Heart right ventricle (tissue), 16 donors: Measurements from ENCODE around the gene CLBA1. TPM values are rescaled to one million over a fixed set of nuclear protein-coding genes. Genes with fewer than 3 reads are reported as not detected.
"Not testable (repeated sequence)": the region's sequence is repeated elsewhere in the genome, so short reads cannot be mapped to it uniquely, and the experiment has no call there.

Experiments used
- ATAC-seq, 8 donors: fragments of 200-7000 bp; cut with Tn5 transposase; one replicate each; pipeline ENCODE4 v1.9.1; 2020; ENCODE audit warnings: mild to moderate bottlenecking in 8 of 8, moderate library complexity in 8 of 8, moderate number of reproducible peaks in 1 of 8
- DNase-seq, 2 donors: peaks; one replicate each; pipeline ENCODE4 v3.0.0-alpha.2; 2020
- H3K27ac ChIP-seq, 10 donors: fragments of 200-600 bp; sonication (generic) in 2 of 10; one replicate each; pipeline versions ENCODE4 v1.5.0 to v1.8.0; 2020 to 2022; ENCODE audit warnings: mild to moderate bottlenecking in 3 of 10
- H3K27me3 ChIP-seq, 7 donors: fragments of 200-600 bp; one replicate each; pipeline ENCODE4 v1.8.0; 2021 to 2022; ENCODE audit warnings: mild to moderate bottlenecking in 2 of 7
- H3K36me3 ChIP-seq, 9 donors: fragments of 200-600 bp; sonication (generic) in 1 of 9; one replicate each; pipeline versions ENCODE4 v1.5.0 to v1.8.0; 2020 to 2022; ENCODE audit warnings: mild to moderate bottlenecking in 2 of 9
- H3K4me1 ChIP-seq, 9 donors: fragments of 200-600 bp; sonication (generic) in 1 of 9; one replicate each; pipeline versions ENCODE4 v1.5.0 to v1.8.0; 2020 to 2022; ENCODE audit warnings: mild to moderate bottlenecking in 4 of 9
- H3K4me3 ChIP-seq, 10 donors: fragments of 200-600 bp; sonication (generic) in 2 of 10; one replicate each; pipeline versions ENCODE4 v1.5.0 to v1.8.0; 2020 to 2022; ENCODE audit warnings: mild to moderate bottlenecking in 7 of 10, moderate library complexity in 2 of 10
- H3K9me3 ChIP-seq, 11 donors: fragments of 200-600 bp in 10 of 11; sonication (generic) in 2 of 11; one replicate each; pipeline versions ENCODE4 v1.5.0 to v1.8.0; 2013 to 2022; ENCODE audit warnings: mild to moderate bottlenecking in 2 of 11, control low read depth in 1 of 11, moderate library complexity in 1 of 11
- WGBS, 2 donors: extraction: QIAGEN DNeasy Blood & Tissue Kit; methylation state at CpG; one replicate each; pipeline ENCODE4 v1.1.7; 2013; ENCODE audit warnings: inconsistent platforms in 1 of 2; 5-methylcytosine and 5-hydroxymethylcytosine counted together
- intact Hi-C, 10 donors: fragments of 100-400 bp; cut with DNase I; formaldehyde crosslinking; loops; one replicate each; pipeline versions ENCODE4 v1.11.1 to v1.14.2; 2022
- polyA plus RNA-seq, 2 donors: library from polyadenylated mRNA; stranded (reverse); fragments of 200-250 nt; gene quantifications; one replicate each; pipeline ENCODE4 v1.2.3, GENCODE V29; 2013
- total RNA-seq, 10 donors: library from RNA; stranded (reverse); fragmentation: NEBNext Ultra II Directional in 3 of 10; extraction: Animal tissue kit (Norgen Biotek cat#: 25700) in 3 of 10; gene quantifications; one replicate each; pipeline versions ENCODE4 v1.2.1 to v1.2.4, GENCODE V29; 2021 to 2023
- TF ChIP-seq, protein P1 (sequence below), 9 donors: fragments of 200-600 bp; sonication (generic) in 2 of 9; IDR thresholded peaks; one replicate each; pipeline versions ENCODE4 v1.5.0 to v1.8.0; 2021 to 2022; ENCODE audit warnings: antibody characterized with exemption in 9 of 9, mild to moderate bottlenecking in 5 of 9, moderate library complexity in 1 of 9
- donor health status: Arrhythmogenic right ventricular cardiomyopathy.
- donor health status: ischemic (EF 13 %, LVEDD 7.1; RV severe dilation, severe dysfunction).
- donor health status: healthy with polysubstance abuse.
- donor health status: DM: no; HTN: yes; CAD: no.
- donor health status: DM: no; HTN: no; CAD: no.
- donor health status: ischemic (EF 25% LVEDD 6.9; RV normal size, moderate dysfunction).
- donor health status: ischemic (EF 25% LVEDD 5.7; RV mildly dilated, moderate dysfunction).
- donor health status: healthy.
- donor health status: DM: yes; HTN: yes; CAD: no.
- donor health status: Ischemic cardiomyopathy.
- donor health status: ischemic (EF 35%, LVEDD 5.7; RV mildly dilated, moderate dysfunction).
- donor health status: nonischemic (EF 11% LVEDD 7.7; RV severe dilation, severe dysfunction).
- donor health status: DM: yes; HTN: yes; CAD: no.
- donor health status: PGD.
- donor health status: ischemic (EF 29% LVEDD 5.4; RV normal size, mild dysfunction).
- donor health status: nonischemic (EF 23%, LVEDD 6.1; RV moderate dilation, normal function).

CLBA1 gene
- total and polyA plus RNA-seq, 12 donors, result 1.2 to 3.5 (median 2.6) TPM

DNA sequence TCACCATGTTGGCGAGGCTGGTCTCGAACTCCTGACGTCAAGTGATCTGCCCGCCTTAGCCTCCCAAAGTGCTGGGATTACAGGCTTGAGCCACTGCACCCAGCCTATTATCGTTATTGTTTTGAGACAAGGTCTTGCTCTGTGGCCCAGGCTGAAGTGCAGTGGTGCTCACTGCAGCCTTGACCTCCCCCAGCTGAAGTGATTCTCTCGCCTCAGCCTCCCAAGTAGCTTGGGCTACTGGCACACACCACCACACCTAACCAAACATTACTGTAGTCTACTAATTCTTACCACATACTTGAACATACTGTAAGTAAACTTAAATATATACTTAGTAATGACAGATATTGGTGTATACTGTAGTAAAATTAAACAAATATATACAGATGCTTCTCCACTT lies 39.8 kb downstream of the CLBA1 start:
- ATAC-seq, result no peak
- H3K4me1 ChIP-seq, result peaks cover 3 to 64% (median 11%) of the 10 kb centered on the region in 9 donors
- no peak for DNase-seq
- intact Hi-C loops, result no loop called here
- 97% methylated on average over 6 of the region's 6 CpGs for WGBS, 2 donors
- H3K9me3 ChIP-seq, result no peaks in the 10 kb centered on the region
- TF ChIP-seq, protein P1, sequence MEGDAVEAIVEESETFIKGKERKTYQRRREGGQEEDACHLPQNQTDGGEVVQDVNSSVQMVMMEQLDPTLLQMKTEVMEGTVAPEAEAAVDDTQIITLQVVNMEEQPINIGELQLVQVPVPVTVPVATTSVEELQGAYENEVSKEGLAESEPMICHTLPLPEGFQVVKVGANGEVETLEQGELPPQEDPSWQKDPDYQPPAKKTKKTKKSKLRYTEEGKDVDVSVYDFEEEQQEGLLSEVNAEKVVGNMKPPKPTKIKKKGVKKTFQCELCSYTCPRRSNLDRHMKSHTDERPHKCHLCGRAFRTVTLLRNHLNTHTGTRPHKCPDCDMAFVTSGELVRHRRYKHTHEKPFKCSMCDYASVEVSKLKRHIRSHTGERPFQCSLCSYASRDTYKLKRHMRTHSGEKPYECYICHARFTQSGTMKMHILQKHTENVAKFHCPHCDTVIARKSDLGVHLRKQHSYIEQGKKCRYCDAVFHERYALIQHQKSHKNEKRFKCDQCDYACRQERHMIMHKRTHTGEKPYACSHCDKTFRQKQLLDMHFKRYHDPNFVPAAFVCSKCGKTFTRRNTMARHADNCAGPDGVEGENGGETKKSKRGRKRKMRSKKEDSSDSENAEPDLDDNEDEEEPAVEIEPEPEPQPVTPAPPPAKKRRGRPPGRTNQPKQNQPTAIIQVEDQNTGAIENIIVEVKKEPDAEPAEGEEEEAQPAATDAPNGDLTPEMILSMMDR (IDR thresholded peaks at IDR 0.05), result no peak
- peaks cover 0 to 3% (median 0%) of the 10 kb centered on the region in 7 donors for H3K27me3 ChIP-seq
- no peaks in the 10 kb centered on the region for H3K36me3 ChIP-seq
- H3K27ac ChIP-seq, result peak overlapping the region in 2 of 10 donors; percentile 53 to 77
- H3K4me3 ChIP-seq, result no peak overlapping the region

DNA sequence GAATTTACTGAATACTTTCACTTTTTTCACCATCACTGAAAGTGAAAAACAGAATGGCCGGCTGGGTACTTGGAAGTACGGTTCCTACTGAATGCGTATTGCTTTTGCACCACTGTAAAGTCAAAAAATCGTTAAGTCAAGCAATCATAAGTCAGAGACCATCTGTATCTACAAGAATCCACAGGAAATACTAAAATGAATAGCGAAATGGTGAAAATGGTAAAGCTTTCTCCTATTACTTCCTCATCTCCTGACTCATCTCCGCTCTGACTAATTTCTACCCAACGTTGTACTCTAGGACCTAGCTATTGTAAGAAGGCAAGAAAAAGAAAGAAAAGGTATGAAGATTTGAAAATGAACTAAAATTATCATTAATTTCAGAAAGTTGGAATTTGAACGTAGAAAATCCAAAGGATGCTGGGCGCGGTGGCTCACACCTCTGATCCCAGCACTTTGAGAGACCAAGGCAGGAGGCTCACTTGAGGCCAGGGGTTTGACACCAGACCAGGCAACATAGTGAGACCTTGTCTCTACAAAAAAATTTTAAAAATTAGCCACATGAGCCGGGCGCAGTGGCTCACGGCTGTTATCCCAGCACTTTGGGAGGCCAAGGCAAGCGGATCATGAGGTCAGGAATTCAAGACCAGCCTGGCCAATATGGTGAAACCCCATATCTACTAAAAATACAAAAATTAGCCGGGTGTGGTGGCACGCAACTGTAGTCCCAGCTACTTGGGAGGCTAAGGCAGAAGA lies 40.6 kb downstream of the CLBA1 start:
- Histone ChIP-seq H3K27ac (peak overlapping the region in 1 of 10 donors; percentile 77), H3K36me3 (no peaks in the 10 kb centered on the region), H3K4me1 (peaks cover 3 to 64% (median 10%) of the 10 kb centered on the region in 9 donors), H3K27me3 (peaks cover 0 to 3% (median 0%) of the 10 kb centered on the region in 7 donors), H3K9me3 (no peaks in the 10 kb centered on the region), H3K4me3 (no peak overlapping the region)
- TF ChIP-seq, protein P1 (IDR thresholded peaks at IDR 0.05), result no peak
- intact Hi-C loops, result no loop called here
- DNase-seq (no peak), ATAC-seq (no peak)
- 91 to 94% methylated on average over 16 of the region's 16 CpGs for WGBS, 2 donors

DNA sequence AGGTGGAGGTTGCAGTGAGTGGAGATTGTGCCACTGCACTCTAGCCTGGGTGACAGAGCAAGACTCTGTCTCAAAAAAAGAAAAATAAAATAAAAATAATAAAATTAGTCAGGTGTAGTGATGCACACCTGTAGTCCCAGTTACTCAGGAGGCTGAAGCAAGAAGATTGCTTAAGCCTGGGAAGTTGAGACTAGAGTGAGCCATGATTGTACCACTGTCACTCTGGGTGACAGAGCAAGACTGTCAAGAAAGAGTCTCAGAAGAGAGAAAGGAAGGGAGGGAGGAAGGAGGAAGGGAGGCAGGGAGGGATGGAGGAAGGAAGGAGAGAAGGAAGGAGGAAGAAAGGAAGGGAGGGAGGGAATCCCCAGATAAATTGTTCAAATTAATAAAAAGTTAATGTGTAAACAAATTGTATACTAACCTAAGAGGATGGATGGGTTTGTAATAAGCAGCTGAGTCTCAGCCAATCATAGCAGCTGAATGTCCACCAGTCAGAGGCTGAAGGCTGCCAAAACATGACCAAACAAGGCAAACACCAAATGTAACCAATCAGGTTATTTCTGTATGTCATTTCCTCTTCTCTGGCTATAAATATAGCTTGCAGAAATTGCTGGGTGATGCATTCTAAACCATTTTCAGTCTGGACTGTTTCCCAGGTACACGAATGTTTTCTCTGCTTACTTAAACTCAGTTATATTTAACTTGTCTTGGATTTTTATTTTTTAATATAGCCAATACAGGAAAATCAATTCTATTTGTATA lies 41.4 kb downstream of the CLBA1 start:
- DNase-seq (no peak), ATAC-seq (no peak)
- WGBS, 2 donors, result 13 to 21% methylated on average over 1 of the region's 1 CpG
- Histone ChIP-seq H3K9me3 (no peaks in the 10 kb centered on the region), H3K36me3 (no peaks in the 10 kb centered on the region), H3K27me3 (peaks cover 0 to 3% (median 0%) of the 10 kb centered on the region in 7 donors), H3K4me1 (peaks cover under 1 to 57% (median 4%) of the 10 kb centered on the region in 9 donors), H3K27ac (peak overlapping the region in 1 of 10 donors; percentile 77), H3K4me3 (no peak overlapping the region)
- intact Hi-C loops, result no loop called here
- TF ChIP-seq, protein P1 (IDR thresholded peaks at IDR 0.05), result no peak

DNA sequence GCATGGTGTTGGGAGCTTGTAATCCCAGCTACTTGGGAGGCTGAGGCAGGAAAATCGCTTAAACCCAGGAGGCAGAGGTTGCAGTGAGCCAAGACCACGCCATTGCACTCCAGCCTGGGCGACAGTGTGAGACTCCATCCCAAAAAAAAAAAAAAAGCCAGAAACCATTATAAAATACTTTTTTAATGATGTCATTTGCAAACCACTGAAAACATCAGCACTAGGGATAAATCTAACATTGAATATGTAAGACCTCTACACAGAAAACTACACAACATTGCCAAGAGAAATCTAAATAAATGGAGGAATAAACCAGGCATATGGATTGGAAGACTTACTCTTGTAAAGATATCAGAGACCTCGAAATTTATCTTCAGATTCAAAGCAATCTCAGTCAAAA lies 42.1 kb downstream of the CLBA1 start:
- intact Hi-C loops, H3K4me3 ChIP-seq, DNase-seq, H3K27ac ChIP-seq, H3K9me3 ChIP-seq, ATAC-seq, H3K27me3 ChIP-seq, H3K36me3 ChIP-seq: not testable (repeated sequence)
- H3K4me1 ChIP-seq, result peaks cover 0 to 50% (median 0%) of the 10 kb centered on the region in 9 donors
- 71 to 81% methylated on average over 4 of the region's 4 CpGs for WGBS, 2 donors
